IPS-20b (cell line): ENCODE data around the gene DYRK1B.

Source experiments
- H3K27ac ChIP-seq: one replicate; pipeline ENCODE4 v1.5.1; 2013; ENCODE audit warnings: low read length
- H3K27me3 ChIP-seq: 2 replicates; pipeline ENCODE4 v1.6.1; 2013; ENCODE audit warnings: mild to moderate bottlenecking, low read length, inconsistent platforms; ENCODE audit not compliant: insufficient read depth
- H3K36me3 ChIP-seq: 2 replicates; pipeline ENCODE4 v1.6.1; 2013; ENCODE audit warnings: low read depth, mild to moderate bottlenecking, inconsistent platforms, low read length, moderate library complexity; ENCODE audit not compliant: insufficient read depth
- H3K4me1 ChIP-seq: 2 replicates; pipeline ENCODE4 v1.6.1; 2013; ENCODE audit warnings: mild to moderate bottlenecking, control low read depth, inconsistent platforms, low read length, moderate library complexity; ENCODE audit not compliant: insufficient read depth
- H3K4me3 ChIP-seq: 2 replicates; pipeline ENCODE4 v1.5.1; 2013; ENCODE audit warnings: mild to moderate bottlenecking, low read length, inconsistent platforms
- H3K9ac ChIP-seq: 2 replicates; pipeline ENCODE4 v1.6.1; 2013; ENCODE audit warnings: low read depth, mild to moderate bottlenecking, inconsistent platforms, low read length, moderate library complexity
- H3K9me3 ChIP-seq: 2 replicates; pipeline ENCODE4 v1.6.1; 2013; ENCODE audit warnings: mild to moderate bottlenecking, low read depth, low read length, inconsistent platforms; ENCODE audit not compliant: insufficient read depth

DYRK1B gene

DNA sequence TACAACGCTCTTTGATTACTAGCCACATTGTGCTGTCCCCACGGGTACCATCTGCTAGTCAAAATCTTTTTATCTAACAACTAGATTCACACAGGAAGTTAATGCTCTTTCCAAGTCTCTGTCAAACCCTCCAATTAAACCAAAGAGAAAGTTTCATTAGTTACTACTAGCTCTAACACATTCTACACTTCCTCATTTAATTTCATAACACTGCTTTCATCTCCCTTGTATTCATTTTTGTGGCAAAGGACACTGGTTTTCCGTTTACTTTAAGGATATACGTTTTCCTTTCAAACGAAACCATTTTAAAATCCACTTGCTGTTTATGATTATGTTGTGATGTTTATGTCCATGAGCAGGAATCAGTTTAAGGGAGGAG lies 5.3 kb downstream of the DYRK1B start:
- H3K9ac ChIP-seq = no peak overlapping the region
- H3K4me1 ChIP-seq = peaks cover 4% of the 10 kb centered on the region
- H3K9me3 ChIP-seq = no peaks in the 10 kb centered on the region
- H3K36me3 ChIP-seq = peaks cover 46% of the 10 kb centered on the region
- H3K27me3 ChIP-seq = no peaks in the 10 kb centered on the region
- no peak overlapping the region for H3K27ac ChIP-seq
- no peak overlapping the region for H3K4me3 ChIP-seq

DNA sequence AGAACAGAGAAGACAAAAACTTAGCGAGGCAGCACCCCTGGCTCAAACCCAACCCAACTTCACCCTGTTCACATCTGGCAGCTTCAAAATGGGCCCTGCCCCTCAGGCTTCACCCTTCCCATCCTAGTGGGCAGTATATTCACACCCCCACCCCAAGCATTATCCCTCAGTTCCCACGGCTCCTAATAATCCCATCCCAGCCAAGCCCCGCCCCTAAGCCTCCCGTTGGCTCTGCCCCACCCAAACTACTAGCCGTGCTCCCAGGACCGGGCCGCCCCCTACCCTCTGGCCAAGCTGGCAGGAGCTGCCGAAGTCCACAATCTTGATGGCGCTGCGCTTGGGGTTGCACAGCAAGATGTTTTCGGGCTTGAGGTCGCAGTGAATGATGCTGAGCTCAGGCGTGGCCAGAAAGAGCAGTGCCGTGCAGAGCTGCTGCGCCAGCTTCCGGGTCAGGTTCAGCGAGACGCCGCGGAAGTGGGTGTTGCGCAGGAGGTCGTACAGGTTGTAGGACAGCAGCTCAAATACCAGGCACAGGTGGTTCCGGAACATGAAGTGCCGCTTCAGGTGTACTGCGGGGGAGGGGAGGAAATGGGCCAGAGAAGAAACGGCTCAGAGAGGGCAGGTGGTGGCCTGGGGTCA lies 5.8 kb downstream of the DYRK1B start:
- Histone ChIP-seq H3K9me3 (no peaks in the 10 kb centered on the region), H3K9ac (no peak overlapping the region), H3K27ac (no peak overlapping the region), H3K4me1 (peaks cover 4% of the 10 kb centered on the region), H3K36me3 (peaks cover 46% of the 10 kb centered on the region), H3K4me3 (no peak overlapping the region), H3K27me3 (no peaks in the 10 kb centered on the region)

DNA sequence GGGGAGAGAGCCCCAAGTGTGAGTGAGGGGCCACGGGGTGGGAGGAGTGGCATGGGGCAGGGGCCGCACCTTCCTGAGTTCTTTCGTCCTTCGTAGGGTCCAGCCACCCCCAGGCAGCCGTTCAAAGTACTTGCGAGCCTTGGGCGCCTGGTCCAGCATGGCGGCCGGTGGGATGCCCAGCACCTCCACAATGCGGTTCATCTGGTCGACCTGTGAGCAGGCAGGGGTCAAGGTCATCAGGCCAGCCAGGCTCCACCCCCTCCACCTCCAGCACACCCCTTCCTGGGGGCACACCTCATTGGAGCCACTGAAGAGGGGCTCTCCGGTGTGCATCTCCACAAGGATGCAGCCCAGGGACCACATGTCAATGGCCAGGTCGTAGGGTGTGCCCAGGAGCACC lies 6.7 kb downstream of the DYRK1B start:
- Histone ChIP-seq H3K9me3 (no peaks in the 10 kb centered on the region), H3K9ac (no peak overlapping the region), H3K4me3 (no peak overlapping the region), H3K27me3 (no peaks in the 10 kb centered on the region), H3K4me1 (no peaks in the 10 kb centered on the region; the same call in 1 of the 2 replicates), H3K27ac (no peak overlapping the region), H3K36me3 (peaks cover 46% of the 10 kb centered on the region)

DNA sequence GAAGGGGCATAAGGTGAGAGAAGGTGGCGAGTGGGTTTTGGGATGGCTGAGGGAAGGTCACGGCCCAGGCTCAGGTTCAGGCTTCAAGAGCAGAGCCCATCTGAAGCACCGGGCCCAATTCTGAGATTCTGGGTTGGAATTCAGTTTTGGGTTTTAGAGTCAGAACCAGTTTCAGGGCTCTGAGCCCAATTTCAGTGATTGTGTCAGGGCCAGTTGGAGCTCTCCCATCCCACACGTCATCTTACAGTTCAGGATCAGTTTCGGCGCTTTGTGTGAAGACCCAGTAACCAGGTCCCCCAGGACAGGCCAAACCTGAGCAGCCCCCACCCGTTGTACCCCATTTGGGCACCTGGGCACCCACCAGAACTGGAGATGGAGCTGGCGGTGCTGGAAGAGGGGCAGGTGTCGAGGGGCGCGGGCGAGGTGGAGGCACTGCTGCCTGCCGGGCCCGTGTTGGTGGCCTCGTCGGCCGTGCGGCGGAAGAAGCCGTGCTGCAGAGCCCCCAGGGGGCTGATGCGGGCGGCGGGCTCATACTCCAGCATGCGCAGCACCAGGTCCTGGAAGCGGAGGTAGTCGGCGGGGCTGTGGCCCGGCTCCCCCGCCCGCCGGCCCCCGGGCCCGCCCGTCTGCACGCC lies 7.5 kb downstream of the DYRK1B start:
- peaks cover 44% of the 10 kb centered on the region for H3K36me3 ChIP-seq
- no peaks in the 10 kb centered on the region for H3K9me3 ChIP-seq
- no peaks in the 10 kb centered on the region; the same call in 1 of the 2 replicates for H3K4me1 ChIP-seq
- H3K27me3 ChIP-seq = no peaks in the 10 kb centered on the region
- H3K9ac ChIP-seq = no peak overlapping the region
- no peak overlapping the region for H3K27ac ChIP-seq
- no peak overlapping the region for H3K4me3 ChIP-seq

DNA sequence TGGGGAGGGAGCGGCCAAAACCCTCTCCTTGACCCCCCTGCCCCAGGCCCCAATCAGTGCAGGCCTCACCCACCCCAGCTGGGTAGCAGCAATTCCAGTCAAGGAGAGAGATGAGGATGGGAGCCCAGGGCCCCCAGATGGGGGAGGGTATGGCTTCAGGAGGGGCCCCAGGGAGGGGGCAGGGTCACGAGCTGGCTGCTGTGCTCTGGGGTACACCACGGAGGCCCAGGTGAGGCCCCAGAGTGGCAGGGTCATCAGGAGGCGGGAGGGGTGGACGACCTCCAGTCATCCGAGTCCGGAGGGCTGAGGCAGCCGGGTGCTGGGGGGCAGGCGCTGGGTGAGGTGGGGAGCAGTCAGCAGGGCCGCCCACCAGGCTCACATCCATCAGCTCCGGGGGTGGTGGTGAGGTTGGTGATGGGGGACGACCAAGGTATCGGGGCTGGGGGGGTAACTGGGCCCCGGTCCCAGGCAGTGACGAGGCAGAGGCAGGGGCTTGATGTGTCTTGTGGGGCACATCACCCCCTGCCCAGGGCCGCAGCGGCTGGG lies 8.4 kb downstream of the DYRK1B start:
- H3K9me3 ChIP-seq = no peaks in the 10 kb centered on the region
- peaks cover 36% of the 10 kb centered on the region for H3K36me3 ChIP-seq
- no peaks in the 10 kb centered on the region for H3K27me3 ChIP-seq
- no peaks in the 10 kb centered on the region; the same call in 1 of the 2 replicates for H3K4me1 ChIP-seq
- H3K4me3 ChIP-seq = no peak overlapping the region
- no peak overlapping the region for H3K9ac ChIP-seq
- H3K27ac ChIP-seq = no peak overlapping the region

DNA sequence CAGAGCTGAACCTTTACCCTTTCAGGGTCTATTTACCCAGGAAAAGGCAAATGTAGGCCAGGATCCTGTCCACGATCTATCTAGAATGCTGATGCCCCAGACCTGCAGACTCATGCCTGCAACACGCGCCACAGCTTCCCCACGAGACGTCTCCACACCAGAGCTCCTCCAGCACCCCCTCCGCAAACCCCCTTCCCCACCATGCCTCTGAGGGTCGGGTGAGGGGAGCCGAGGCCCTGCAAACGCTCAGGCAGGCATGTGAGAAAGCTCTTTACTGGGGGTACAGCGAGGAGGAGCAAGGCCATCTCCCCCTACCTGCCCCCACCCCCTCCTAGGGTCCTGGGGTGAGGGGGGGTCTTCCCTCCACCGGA lies 8.9 kb downstream of the DYRK1B start:
- peak overlapping the region; percentile 71 for H3K4me3 ChIP-seq
- H3K9ac ChIP-seq = peak overlapping the region; percentile 81; the same call in 1 of the 2 replicates
- no peaks in the 10 kb centered on the region for H3K27me3 ChIP-seq
- no peaks in the 10 kb centered on the region for H3K9me3 ChIP-seq
- H3K4me1 ChIP-seq = no peaks in the 10 kb centered on the region; the same call in 1 of the 2 replicates
- peaks cover 31% of the 10 kb centered on the region for H3K36me3 ChIP-seq
- peak overlapping the region; percentile 25 for H3K27ac ChIP-seq

DNA sequence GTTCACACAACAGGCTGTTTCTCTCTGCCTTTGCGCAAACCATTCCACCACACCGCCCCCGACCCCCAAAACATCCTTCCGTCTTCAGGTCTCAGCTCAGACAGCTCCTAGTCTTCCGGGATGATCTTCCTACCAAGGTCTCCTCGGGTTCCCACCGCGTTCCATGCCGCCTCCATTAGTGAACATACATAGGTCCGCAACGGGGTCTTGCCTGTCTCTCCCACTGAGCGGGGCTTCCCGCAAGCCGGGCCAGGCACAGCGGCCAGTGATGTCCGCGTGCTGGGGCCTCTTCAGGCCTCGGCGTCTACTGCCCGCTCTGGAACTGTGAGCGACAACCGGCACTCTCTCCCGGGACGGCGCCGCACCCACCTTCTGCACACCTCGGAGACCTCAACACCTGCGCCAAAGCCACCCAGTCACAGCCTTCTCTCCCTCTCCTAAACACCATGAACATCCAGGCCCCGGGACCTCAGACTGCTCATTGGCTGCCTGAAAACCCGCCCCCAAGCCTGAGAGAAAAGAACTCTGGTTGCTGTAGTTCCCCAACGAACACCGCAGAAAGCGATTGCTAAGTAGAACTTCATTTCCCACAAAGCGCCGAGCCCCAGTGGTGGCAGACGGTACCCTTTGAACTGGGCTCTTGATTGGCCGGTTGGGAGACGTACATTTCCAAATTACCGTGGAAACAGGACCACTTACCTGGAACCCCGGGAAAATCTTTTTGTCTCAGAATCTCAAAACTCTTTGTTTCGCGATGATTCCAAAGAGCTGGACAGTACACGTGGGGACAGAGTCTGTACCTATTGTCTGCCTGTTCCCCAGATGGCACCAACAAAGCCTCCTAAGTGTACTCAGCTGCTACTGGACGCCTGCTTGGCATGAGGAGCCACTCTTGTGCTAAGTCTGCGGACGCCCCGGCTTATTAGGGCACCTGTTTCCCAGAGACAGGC lies 9.5 kb downstream of the DYRK1B start:
- H3K4me1 ChIP-seq = no peaks in the 10 kb centered on the region; the same call in 1 of the 2 replicates
- H3K9ac ChIP-seq = peak overlapping the region; percentile 81
- no peaks in the 10 kb centered on the region for H3K9me3 ChIP-seq
- peak overlapping the region; percentile 71 for H3K4me3 ChIP-seq
- H3K36me3 ChIP-seq = peaks cover 24% of the 10 kb centered on the region
- H3K27me3 ChIP-seq = no peaks in the 10 kb centered on the region
- peak overlapping the region; percentile 25 for H3K27ac ChIP-seq

DNA sequence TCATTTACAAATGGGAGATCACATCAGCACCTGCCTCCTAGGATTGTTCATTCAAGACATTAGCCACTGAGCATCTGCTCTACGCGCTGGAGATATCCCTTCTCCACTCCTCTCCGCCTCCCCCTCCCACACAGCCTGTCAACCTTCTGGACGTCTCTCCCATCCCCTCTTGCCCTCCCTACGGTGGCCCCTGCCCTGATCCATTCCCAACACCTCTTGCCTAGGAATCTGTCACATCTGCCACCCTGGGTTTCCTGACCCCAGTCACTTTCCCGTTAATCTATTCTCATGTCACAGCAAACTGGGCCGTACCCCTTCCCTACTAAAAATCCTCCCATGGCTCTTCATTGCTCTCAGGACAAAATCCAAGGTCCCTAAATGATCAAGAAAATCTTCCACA lies 10.3 kb downstream of the DYRK1B start:
- H3K4me3 ChIP-seq = peak overlapping the region; percentile 71
- peak overlapping the region; percentile 70 for H3K9ac ChIP-seq
- H3K4me1 ChIP-seq = no peaks in the 10 kb centered on the region; the same call in 1 of the 2 replicates
- H3K9me3 ChIP-seq = no peaks in the 10 kb centered on the region
- peaks cover 18% of the 10 kb centered on the region for H3K36me3 ChIP-seq
- no peak overlapping the region for H3K27ac ChIP-seq
- no peaks in the 10 kb centered on the region for H3K27me3 ChIP-seq

DNA sequence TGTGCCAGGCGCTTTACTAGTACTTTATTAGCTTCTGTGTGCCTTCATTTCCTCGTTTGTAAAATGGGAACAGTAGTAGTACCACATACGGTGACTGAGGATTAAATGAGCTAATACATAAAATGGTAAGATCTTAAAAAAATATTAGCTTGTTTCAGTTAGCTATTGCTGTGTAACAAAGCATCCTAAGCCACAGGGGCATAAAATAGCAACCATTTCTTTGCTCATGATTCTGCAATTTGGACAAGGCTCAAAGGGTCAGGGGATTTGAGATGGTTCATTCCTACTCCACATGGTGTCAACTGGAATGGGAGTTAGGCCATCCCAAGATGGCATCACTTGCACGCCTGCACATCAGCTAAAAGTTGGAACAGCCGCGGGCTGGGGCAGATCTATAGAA lies 13.3 kb downstream of the DYRK1B start:
- H3K27ac ChIP-seq = no peak overlapping the region
- H3K36me3 ChIP-seq = peaks cover 4% of the 10 kb centered on the region; the same call in 1 of the 2 replicates
- no peaks in the 10 kb centered on the region for H3K9me3 ChIP-seq
- H3K4me1 ChIP-seq = no peaks in the 10 kb centered on the region; the same call in 1 of the 2 replicates
- no peaks in the 10 kb centered on the region for H3K27me3 ChIP-seq
- H3K9ac ChIP-seq = no peak overlapping the region
- H3K4me3 ChIP-seq = no peak overlapping the region

DNA sequence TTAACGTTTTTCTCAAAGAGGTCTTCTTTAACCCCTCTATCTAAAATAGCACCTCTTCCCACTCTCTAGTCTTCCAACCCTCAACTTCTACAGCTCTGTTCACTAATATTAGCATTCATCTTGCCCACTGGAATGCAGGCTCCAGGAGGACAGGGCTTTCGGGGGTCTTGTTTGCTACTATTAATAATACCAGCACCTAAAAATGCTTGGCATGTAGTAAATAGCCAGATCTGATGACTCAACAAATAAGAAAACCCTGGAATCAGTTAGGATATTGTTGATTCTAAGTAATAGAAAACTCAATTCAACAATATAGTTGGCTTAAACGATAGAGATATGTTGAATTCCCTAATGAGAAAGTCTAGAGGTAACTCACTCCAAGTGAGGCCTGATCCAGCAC lies 14.2 kb downstream of the DYRK1B start:
- H3K9me3 ChIP-seq = no peaks in the 10 kb centered on the region
- no peaks in the 10 kb centered on the region; the same call in 1 of the 2 replicates for H3K4me1 ChIP-seq
- H3K36me3 ChIP-seq = peaks cover 4% of the 10 kb centered on the region; the same call in 1 of the 2 replicates
- no peak overlapping the region for H3K27ac ChIP-seq
- H3K9ac ChIP-seq = no peak overlapping the region
- H3K27me3 ChIP-seq = no peaks in the 10 kb centered on the region
- H3K4me3 ChIP-seq = no peak overlapping the region

DNA sequence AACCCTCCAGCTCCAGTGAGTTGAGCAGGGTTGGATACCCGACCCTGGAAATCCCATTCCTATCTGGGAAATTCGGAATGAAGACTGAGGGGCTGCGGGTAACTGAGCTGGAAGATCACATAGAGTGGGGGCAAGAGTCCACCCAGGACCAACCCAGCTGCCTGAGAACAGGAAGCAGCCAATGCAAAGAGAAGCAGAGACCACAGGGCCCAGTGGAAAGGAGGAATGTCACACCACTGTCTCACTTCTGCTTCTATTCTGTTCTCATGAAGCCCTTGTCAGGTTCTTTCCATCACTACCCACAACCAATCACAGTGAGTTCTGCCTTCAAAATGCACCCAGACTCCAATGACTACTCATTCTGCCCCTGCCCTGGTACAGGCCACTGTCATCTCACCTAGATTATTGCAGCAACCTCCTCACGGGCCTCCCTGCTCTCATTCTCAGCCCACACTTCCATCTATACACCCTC lies 15.3 kb downstream of the DYRK1B start:
- Histone ChIP-seq H3K9ac (no peak overlapping the region), H3K27me3 (no peaks in the 10 kb centered on the region), H3K9me3 (no peaks in the 10 kb centered on the region), H3K4me1 (no peaks in the 10 kb centered on the region), H3K27ac (no peak overlapping the region), H3K4me3 (no peak overlapping the region), H3K36me3 (peaks cover 4% of the 10 kb centered on the region; the same call in 1 of the 2 replicates)
